GM23338 (cell line): ENCODE measurements around the gene STPG4.

Experiments used
- JUNB ChIP-seq: IDR thresholded peaks from one replicate; pipeline ENCODE4 v1.6.1; 2016; ENCODE audit warnings: antibody characterized with exemption; ENCODE audit not compliant: unreplicated experiment
- POLR2AphosphoS5 ChIP-seq: IDR thresholded peaks from 2 replicates; pipeline ENCODE4 v1.6.1; 2016; ENCODE audit warnings: antibody characterized with exemption, low read depth
- TF ChIP-seq, protein P1 (sequence below), 2 experiments: fragments of 200-600 bp in 1 of 2; sonication (generic) in 1 of 2; conservative IDR thresholded peaks; 2 replicates each; pipeline versions ENCODE4 v1.5.1 to v1.6.1; 2016 to 2017; ENCODE audit warnings: antibody characterized with exemption in 2 of 2, low read depth in 2 of 2, mild to moderate bottlenecking in 2 of 2, moderate library complexity in 1 of 2
- TF ChIP-seq, protein P2 (sequence below): IDR thresholded peaks from 2 replicates; pipeline ENCODE4 v1.6.1; 2016; ENCODE audit warnings: antibody characterized with exemption
- TF ChIP-seq, protein P3 (sequence below): IDR thresholded peaks from one replicate; pipeline ENCODE4 v1.6.1; 2018; ENCODE audit warnings: antibody characterized with exemption; ENCODE audit not compliant: unreplicated experiment

DNA sequence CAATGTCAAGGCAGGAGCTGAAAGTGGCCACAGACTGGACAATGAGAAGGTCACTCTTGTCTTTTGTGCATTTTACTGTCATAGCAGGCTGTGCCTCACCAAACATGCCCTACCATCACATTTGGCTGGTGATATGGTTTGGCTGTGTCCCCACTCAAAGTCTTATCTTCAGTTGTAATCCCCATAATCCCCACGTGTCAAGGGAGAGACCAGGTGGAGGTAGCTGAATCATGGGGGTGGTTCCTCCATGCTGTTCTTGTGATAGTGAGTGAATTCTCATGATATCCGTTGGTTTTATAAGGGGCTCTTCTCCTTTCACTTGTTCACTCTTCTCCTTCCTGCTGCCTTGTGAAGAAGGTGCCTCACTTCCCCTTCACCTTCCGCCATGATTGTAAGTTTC is 49.6 kb upstream of the STPG4 start:
- TF ChIP-seq, protein P1, sequence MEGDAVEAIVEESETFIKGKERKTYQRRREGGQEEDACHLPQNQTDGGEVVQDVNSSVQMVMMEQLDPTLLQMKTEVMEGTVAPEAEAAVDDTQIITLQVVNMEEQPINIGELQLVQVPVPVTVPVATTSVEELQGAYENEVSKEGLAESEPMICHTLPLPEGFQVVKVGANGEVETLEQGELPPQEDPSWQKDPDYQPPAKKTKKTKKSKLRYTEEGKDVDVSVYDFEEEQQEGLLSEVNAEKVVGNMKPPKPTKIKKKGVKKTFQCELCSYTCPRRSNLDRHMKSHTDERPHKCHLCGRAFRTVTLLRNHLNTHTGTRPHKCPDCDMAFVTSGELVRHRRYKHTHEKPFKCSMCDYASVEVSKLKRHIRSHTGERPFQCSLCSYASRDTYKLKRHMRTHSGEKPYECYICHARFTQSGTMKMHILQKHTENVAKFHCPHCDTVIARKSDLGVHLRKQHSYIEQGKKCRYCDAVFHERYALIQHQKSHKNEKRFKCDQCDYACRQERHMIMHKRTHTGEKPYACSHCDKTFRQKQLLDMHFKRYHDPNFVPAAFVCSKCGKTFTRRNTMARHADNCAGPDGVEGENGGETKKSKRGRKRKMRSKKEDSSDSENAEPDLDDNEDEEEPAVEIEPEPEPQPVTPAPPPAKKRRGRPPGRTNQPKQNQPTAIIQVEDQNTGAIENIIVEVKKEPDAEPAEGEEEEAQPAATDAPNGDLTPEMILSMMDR (conservative IDR thresholded peaks at IDR 0.05; ENCODE audit: low read depth in 2 of 2) = no peak
- no peak for TF ChIP-seq JUNB
- TF ChIP-seq, protein P2, sequence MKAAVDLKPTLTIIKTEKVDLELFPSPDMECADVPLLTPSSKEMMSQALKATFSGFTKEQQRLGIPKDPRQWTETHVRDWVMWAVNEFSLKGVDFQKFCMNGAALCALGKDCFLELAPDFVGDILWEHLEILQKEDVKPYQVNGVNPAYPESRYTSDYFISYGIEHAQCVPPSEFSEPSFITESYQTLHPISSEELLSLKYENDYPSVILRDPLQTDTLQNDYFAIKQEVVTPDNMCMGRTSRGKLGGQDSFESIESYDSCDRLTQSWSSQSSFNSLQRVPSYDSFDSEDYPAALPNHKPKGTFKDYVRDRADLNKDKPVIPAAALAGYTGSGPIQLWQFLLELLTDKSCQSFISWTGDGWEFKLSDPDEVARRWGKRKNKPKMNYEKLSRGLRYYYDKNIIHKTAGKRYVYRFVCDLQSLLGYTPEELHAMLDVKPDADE = no peak
- no peak for TF ChIP-seq POLR2AphosphoS5
- TF ChIP-seq, protein P3, sequence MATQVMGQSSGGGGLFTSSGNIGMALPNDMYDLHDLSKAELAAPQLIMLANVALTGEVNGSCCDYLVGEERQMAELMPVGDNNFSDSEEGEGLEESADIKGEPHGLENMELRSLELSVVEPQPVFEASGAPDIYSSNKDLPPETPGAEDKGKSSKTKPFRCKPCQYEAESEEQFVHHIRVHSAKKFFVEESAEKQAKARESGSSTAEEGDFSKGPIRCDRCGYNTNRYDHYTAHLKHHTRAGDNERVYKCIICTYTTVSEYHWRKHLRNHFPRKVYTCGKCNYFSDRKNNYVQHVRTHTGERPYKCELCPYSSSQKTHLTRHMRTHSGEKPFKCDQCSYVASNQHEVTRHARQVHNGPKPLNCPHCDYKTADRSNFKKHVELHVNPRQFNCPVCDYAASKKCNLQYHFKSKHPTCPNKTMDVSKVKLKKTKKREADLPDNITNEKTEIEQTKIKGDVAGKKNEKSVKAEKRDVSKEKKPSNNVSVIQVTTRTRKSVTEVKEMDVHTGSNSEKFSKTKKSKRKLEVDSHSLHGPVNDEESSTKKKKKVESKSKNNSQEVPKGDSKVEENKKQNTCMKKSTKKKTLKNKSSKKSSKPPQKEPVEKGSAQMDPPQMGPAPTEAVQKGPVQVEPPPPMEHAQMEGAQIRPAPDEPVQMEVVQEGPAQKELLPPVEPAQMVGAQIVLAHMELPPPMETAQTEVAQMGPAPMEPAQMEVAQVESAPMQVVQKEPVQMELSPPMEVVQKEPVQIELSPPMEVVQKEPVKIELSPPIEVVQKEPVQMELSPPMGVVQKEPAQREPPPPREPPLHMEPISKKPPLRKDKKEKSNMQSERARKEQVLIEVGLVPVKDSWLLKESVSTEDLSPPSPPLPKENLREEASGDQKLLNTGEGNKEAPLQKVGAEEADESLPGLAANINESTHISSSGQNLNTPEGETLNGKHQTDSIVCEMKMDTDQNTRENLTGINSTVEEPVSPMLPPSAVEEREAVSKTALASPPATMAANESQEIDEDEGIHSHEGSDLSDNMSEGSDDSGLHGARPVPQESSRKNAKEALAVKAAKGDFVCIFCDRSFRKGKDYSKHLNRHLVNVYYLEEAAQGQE = no peak
